Gastroesophageal sphincter (tissue), 4 donors: ENCODE results near the gene MAP7D3. TPM values are rescaled to one million over a fixed set of nuclear protein-coding genes. Genes with fewer than 3 reads are reported as not detected.
"Not testable (repeated sequence)": the region's sequence is repeated elsewhere in the genome, so short reads cannot be mapped to it uniquely, and the experiment has no call there.

Source experiments
- ATAC-seq: fragments of 150-250 bp; one replicate; pipeline ENCODE4 v1.9.1; 2016; ENCODE audit warnings: mild to moderate bottlenecking, moderate library complexity
- H3K27ac ChIP-seq, 4 donors: fragments of 200-600 bp; sonication (generic) in 3 of 4; 1 replicate in 3 of 4; 2 replicates in 1 of 4; pipeline ENCODE4 v1.5.1; 2016 to 2019
- H3K27me3 ChIP-seq: fragments of 200-600 bp; sonication (generic); one replicate; pipeline ENCODE4 v1.5.1; 2019
- H3K36me3 ChIP-seq, 2 donors: fragments of 200-600 bp; sonication (generic); one replicate each; pipeline ENCODE4 v1.5.1; 2019; ENCODE audit warnings: control low read depth in 1 of 2
- H3K4me1 ChIP-seq, 3 donors: fragments of 200-600 bp; sonication (generic); 1 replicate in 2 of 3; 2 replicates in 1 of 3; pipeline ENCODE4 v1.5.1; 2016 to 2019; ENCODE audit warnings: control low read depth in 2 of 3
- H3K4me3 ChIP-seq, 2 donors: fragments of 200-600 bp; sonication (generic); one replicate each; pipeline ENCODE4 v1.5.1; 2019; ENCODE audit warnings: mild to moderate bottlenecking in 1 of 2, moderate library complexity in 1 of 2
- H3K9me3 ChIP-seq, 3 donors: fragments of 200-600 bp; sonication (generic); one replicate each; pipeline ENCODE4 v1.5.1; 2017 to 2019; ENCODE audit warnings: control low read depth in 2 of 3
- CTCF ChIP-seq, 4 experiments: fragments of 200-600 bp in 2 of 4; fragments of 450-650 bp in 2 of 4; sonication (generic) in 1 of 4; IDR thresholded peaks; one replicate each; pipeline ENCODE4 v1.5.1; 2017 to 2019; ENCODE audit warnings: antibody characterized with exemption in 4 of 4, mild to moderate bottlenecking in 2 of 4, moderate library complexity in 2 of 4
- EP300 ChIP-seq: sonication (generic); formaldehyde crosslinking; IDR thresholded peaks from one replicate; pipeline ENCODE4 v1.6.1; 2017; ENCODE audit warnings: antibody characterized with exemption, mild to moderate bottlenecking
- POLR2A ChIP-seq, 2 donors: fragments of 450-650 bp; IDR thresholded peaks; one replicate each; pipeline ENCODE4 v1.6.1; 2017; ENCODE audit warnings: antibody characterized with exemption in 2 of 2, mild to moderate bottlenecking in 2 of 2, moderate library complexity in 1 of 2
- POLR2AphosphoS5 ChIP-seq: sonication (generic); formaldehyde crosslinking; IDR thresholded peaks from one replicate; pipeline ENCODE4 v1.6.1; 2017; ENCODE audit warnings: antibody characterized with exemption
- WGBS, 2 donors: methylation state at CpG; one replicate each; pipeline ENCODE4 v1.1.5; 2018; ENCODE audit warnings: low coverage in 1 of 2; 5-methylcytosine and 5-hydroxymethylcytosine counted together
- total RNA-seq, 4 donors: library from RNA; depleted of rRNA; stranded (reverse); fragments of >200 nt; gene quantifications; one replicate each; pipeline ENCODE4 v1.1.0, GENCODE V29; 2016

Gene MAP7D3
- total RNA-seq, 4 donors from 2014 or later = 17.1 to 30.5 (median 23.0) TPM

DNA sequence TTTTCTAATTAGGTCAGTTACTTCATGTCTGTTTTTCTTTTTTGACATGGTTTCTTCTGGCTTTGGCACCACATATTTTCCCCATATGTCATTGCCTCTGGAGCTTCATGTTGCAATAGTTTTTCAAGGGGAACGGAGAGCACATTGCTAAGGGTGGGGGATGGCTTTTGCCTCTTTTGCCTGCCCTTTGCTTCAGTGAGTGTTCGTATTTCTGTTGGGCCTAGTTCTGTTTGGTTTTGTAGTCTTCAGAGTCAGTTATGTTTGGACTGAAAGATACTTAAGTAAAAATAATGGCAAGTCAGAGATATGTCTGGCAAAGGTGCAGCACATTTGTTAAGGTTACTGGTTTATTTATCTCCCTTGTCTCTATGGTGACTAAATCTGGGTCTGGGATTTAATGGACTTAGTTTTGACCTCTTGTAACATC lies 74.8 kb downstream of the MAP7D3 start:
- Histone ChIP-seq H3K27me3 (no peaks in the 10 kb centered on the region), H3K9me3 (no peaks in the 10 kb centered on the region), H3K27ac (peak overlapping the region; percentile 83 to 99 (median 94)), H3K4me1 (peaks cover 2 to 82% (median 7%) of the 10 kb centered on the region in 3 donors), H3K36me3 (no peaks in the 10 kb centered on the region), H3K4me3 (no peak overlapping the region)
- 8% methylated on average over 2 of the region's 2 CpGs; no CpG with 5 or more reads in 1 of the 2 donors for WGBS, 2 donors
- TF ChIP-seq POLR2A (IDR thresholded peaks at IDR 0.05) (no peak), POLR2AphosphoS5 (peak; percentile 95)
- peak; percentile 96 for ATAC-seq

DNA sequence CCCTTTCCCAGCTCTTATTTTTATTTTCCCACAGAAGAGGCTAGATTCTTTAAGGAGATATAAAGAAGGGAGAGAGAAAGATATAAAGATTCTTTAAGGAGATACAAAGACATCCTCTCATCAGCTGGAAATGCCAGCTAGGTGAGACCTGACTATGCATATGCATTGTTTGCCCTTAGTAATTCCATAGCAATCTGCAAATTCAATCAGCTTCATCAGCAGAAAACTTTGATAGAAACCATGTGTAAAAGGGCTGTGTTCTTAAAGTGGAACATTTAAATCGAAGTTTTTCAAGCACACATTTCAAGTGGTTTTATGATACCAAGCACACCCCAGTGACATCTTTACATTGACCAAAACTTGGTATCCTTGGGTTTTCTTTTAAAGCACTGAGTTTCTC lies 79.8 kb downstream of the MAP7D3 start:
- Histone ChIP-seq H3K27me3 (no peaks in the 10 kb centered on the region), H3K4me3 (peak overlapping the region in 1 of 2 donors; percentile 36), H3K27ac (peak overlapping the region; percentile 88 to 99 (median 94)), H3K9me3 (no peaks in the 10 kb centered on the region), H3K36me3 (no peaks in the 10 kb centered on the region), H3K4me1 (peaks cover 2 to 72% (median 6%) of the 10 kb centered on the region in 3 donors)
- no peak for TF ChIP-seq POLR2AphosphoS5
- no peak for TF ChIP-seq CTCF (IDR thresholded peaks at IDR 0.05)
- 17 to 29% methylated on average over 1 of the region's 1 CpG for WGBS, 2 donors
- no peak for ATAC-seq

GRCh38 chrX:136170139-136170800 lies 80.9 kb downstream of the MAP7D3 start:
- Histone ChIP-seq H3K27ac (peak overlapping the region; percentile 88 to 99 (median 94)), H3K36me3 (no peaks in the 10 kb centered on the region), H3K27me3 (no peaks in the 10 kb centered on the region), H3K4me3 (peak overlapping the region; percentile 21 to 36), H3K9me3 (no peaks in the 10 kb centered on the region), H3K4me1 (peaks cover 0 to 72% (median 6%) of the 10 kb centered on the region in 3 donors)
- ATAC-seq = peak; percentile 44
- TF ChIP-seq CTCF (IDR thresholded peaks at IDR 0.05) (peak in 2 of 4 experiments; percentile 15 to 57), POLR2A (IDR thresholded peaks at IDR 0.05) (no peak), POLR2AphosphoS5 (peak; percentile 22), EP300 (no peak)
- WGBS, 2 donors = 28 to 49% methylated on average over 4 to 7 of the region's 9 CpGs

- Histone ChIP-seq H3K36me3 (no peaks in the 10 kb centered on the region), H3K27me3 (no peaks in the 10 kb centered on the region), H3K4me3 (peak overlapping the region; percentile 19 to 36), H3K9me3 (no peaks in the 10 kb centered on the region), H3K27ac (peak overlapping the region; percentile 88 to 99 (median 94)), H3K4me1 (peaks cover 0 to 72% (median 3%) of the 10 kb centered on the region in 3 donors)
- ATAC-seq = peak; percentile 79
- TF ChIP-seq POLR2AphosphoS5 = peak; percentile 79
- peak in 1 of 2 donors; percentile 40 for TF ChIP-seq POLR2A (IDR thresholded peaks at IDR 0.05)
- TF ChIP-seq EP300 = peak; percentile 45
- no peak for TF ChIP-seq CTCF (IDR thresholded peaks at IDR 0.05)
- 5 to 7% methylated on average over 3 to 7 of the region's 17 CpGs for WGBS, 2 donors
Observed at GRCh38 chrX:136168929-136169735, 82.1 kb downstream of the MAP7D3 start.

GRCh38 chrX:136167989-136168388 lies 83.2 kb downstream of the MAP7D3 start:
- Histone ChIP-seq H3K4me1 (peaks cover 0 to 75% (median 0%) of the 10 kb centered on the region in 3 donors), H3K4me3 (peak overlapping the region; percentile 19 to 32), H3K27ac (peak overlapping the region; percentile 86 to 99 (median 94))
- H3K36me3 ChIP-seq, ATAC-seq, H3K27me3 ChIP-seq, H3K9me3 ChIP-seq: not testable (repeated sequence)
- 14 to 31% methylated on average over 1 to 4 of the region's 6 CpGs for WGBS, 2 donors
